Measurements from ENCODE around the gene ABLIM1.

- TF ChIP-seq ZBTB7A (IDR thresholded peaks at IDR 0.05; ENCODE audit: low read depth) = no peak
- TF ChIP-seq YY1 (IDR thresholded peaks at IDR 0.05; ENCODE audit: low read depth) = no peak
- TF ChIP-seq EGR1 (IDR thresholded peaks at IDR 0.05) = no peak
- TF ChIP-seq, protein P1, sequence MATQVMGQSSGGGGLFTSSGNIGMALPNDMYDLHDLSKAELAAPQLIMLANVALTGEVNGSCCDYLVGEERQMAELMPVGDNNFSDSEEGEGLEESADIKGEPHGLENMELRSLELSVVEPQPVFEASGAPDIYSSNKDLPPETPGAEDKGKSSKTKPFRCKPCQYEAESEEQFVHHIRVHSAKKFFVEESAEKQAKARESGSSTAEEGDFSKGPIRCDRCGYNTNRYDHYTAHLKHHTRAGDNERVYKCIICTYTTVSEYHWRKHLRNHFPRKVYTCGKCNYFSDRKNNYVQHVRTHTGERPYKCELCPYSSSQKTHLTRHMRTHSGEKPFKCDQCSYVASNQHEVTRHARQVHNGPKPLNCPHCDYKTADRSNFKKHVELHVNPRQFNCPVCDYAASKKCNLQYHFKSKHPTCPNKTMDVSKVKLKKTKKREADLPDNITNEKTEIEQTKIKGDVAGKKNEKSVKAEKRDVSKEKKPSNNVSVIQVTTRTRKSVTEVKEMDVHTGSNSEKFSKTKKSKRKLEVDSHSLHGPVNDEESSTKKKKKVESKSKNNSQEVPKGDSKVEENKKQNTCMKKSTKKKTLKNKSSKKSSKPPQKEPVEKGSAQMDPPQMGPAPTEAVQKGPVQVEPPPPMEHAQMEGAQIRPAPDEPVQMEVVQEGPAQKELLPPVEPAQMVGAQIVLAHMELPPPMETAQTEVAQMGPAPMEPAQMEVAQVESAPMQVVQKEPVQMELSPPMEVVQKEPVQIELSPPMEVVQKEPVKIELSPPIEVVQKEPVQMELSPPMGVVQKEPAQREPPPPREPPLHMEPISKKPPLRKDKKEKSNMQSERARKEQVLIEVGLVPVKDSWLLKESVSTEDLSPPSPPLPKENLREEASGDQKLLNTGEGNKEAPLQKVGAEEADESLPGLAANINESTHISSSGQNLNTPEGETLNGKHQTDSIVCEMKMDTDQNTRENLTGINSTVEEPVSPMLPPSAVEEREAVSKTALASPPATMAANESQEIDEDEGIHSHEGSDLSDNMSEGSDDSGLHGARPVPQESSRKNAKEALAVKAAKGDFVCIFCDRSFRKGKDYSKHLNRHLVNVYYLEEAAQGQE (IDR thresholded peaks at IDR 0.05; ENCODE audit: low read depth) = no peak
- TF ChIP-seq, protein P2, sequence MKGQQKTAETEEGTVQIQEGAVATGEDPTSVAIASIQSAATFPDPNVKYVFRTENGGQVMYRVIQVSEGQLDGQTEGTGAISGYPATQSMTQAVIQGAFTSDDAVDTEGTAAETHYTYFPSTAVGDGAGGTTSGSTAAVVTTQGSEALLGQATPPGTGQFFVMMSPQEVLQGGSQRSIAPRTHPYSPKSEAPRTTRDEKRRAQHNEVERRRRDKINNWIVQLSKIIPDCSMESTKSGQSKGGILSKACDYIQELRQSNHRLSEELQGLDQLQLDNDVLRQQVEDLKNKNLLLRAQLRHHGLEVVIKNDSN (IDR thresholded peaks at IDR 0.05) = no peak
- TF ChIP-seq TEAD4 (IDR thresholded peaks at IDR 0.05) = no peak
- no peak for TF ChIP-seq CEBPB (IDR thresholded peaks at IDR 0.05)
- TF ChIP-seq TAF1 (IDR thresholded peaks at IDR 0.05; ENCODE audit: low read depth) = no peak
- no peak for TF ChIP-seq MAX (IDR thresholded peaks at IDR 0.05)
- TF ChIP-seq RAD21 (IDR thresholded peaks at IDR 0.05; ENCODE audit: low read depth) = no peak
- TF ChIP-seq FOXM1 (IDR thresholded peaks at IDR 0.05; ENCODE audit: borderline replicate concordance, low read depth) = no peak
- TF ChIP-seq TCF12 (IDR thresholded peaks at IDR 0.05; ENCODE audit: low read depth) = no peak
- no peak for TF ChIP-seq EP300 (IDR thresholded peaks at IDR 0.05; ENCODE audit: borderline replicate concordance)
- TF ChIP-seq NFIC (IDR thresholded peaks at IDR 0.05) = no peak
Observed at GRCh38 chr10:114623155-114623554, 34.9 kb downstream of the ABLIM1 start.

All from Ishikawa (cell line).